OCI-LY3 (cell line): Measurements from ENCODE around the gene PTPRD.

Experiments
- EZH2phosphoT487 ChIP-seq: fragments of 200-600 bp; shearing (Covaris generic); IDR thresholded peaks from 2 replicates; pipeline ENCODE4 v1.6.1; 2018; ENCODE audit warnings: antibody characterized with exemption, mixed run types, low read depth
- TF ChIP-seq, protein P1 (sequence below): fragments of 200-600, 300-600 bp; sonication (generic); IDR thresholded peaks from 2 replicates; pipeline ENCODE4 v1.5.1; 2014; ENCODE audit warnings: antibody characterized with exemption, low read length, low read depth

GRCh38 chr9:8733131-8733954, 1879.5 kb downstream of the PTPRD start:
- TF ChIP-seq EZH2phosphoT487, result no peak
- TF ChIP-seq, protein P1, sequence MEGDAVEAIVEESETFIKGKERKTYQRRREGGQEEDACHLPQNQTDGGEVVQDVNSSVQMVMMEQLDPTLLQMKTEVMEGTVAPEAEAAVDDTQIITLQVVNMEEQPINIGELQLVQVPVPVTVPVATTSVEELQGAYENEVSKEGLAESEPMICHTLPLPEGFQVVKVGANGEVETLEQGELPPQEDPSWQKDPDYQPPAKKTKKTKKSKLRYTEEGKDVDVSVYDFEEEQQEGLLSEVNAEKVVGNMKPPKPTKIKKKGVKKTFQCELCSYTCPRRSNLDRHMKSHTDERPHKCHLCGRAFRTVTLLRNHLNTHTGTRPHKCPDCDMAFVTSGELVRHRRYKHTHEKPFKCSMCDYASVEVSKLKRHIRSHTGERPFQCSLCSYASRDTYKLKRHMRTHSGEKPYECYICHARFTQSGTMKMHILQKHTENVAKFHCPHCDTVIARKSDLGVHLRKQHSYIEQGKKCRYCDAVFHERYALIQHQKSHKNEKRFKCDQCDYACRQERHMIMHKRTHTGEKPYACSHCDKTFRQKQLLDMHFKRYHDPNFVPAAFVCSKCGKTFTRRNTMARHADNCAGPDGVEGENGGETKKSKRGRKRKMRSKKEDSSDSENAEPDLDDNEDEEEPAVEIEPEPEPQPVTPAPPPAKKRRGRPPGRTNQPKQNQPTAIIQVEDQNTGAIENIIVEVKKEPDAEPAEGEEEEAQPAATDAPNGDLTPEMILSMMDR, result no peak
